Measurements from ENCODE around the gene BORA.
"Not testable (repeated sequence)": the region's sequence is repeated elsewhere in the genome, so short reads cannot be mapped to it uniquely, and the experiment has no call there.

BORA gene

DNA sequence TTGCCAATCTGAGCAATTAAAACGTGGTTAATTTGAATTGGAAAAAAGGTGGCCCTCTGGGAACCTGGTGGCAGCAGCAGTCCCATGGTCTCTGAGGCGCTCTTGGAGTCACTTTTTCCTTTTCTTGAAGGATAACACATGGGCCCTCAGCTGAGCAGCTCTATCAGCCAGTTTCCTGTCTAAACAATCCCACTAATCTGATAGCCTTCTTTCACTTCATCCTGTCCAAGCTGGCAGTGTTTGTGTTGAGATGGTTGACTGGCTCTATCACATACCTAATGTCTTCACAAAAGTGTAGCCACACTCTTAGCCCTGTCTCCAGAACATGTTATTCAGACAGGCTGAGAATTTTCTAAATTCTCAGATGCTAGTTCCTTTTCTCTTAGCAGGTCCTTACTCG lies 10.9 kb upstream of the BORA start:
- no peak for DNase-seq (ENCODE audit: insufficient read length)
- FAIRE-seq, result no peak
- TF ChIP-seq POLR2A (IDR thresholded peaks at IDR 0.05; ENCODE audit: low read depth, low read length) (no peak), TAF1 (IDR thresholded peaks at IDR 0.05; ENCODE audit: borderline replicate concordance, low read depth, low read length) (no peak), POLR2AphosphoS5 (IDR thresholded peaks at IDR 0.05; ENCODE audit: low read depth, low read length) (no peak)

- FAIRE-seq; DNase-seq (ENCODE audit: insufficient read length): not testable (repeated sequence)
These were observed 1.5 kb upstream of the BORA start for GRCh38 chr13:72726185-72726584.

DNA sequence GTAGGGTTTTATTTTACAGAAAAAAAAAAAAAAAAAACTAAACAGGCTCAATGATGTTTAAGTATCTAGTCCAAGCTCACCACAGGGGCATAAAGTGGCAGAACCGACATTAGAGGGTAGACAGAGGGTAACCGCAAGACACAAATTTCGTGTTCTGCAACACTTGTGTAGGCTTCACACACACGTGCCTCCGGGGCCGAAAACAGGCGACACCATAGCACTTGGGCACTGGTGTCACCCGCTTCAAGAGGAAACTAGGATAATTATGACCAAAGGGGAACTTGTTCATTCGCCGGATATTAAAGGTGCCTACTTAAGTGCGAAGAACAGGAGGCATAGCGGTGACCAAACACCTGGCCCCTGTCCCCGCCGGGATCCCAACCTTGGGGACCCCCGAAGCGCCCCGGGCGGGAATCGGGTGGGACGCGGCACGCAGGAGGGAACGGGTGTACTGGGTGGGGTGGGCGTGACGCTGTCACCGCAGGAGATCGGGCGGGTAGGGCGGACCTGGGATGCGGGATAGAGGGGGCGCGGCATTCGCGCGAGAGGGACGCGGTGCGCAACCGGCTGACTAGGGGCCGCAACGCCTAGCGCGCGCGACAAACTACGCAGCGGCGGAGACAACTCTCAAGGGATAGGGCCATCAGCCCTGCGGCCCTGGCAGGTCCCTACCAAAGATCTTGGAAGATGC lies 852 bp upstream of the BORA start:
- TF ChIP-seq POLR2A (IDR thresholded peaks at IDR 0.05; ENCODE audit: low read depth, low read length) (no peak), TAF1 (IDR thresholded peaks at IDR 0.05; ENCODE audit: borderline replicate concordance, low read depth, low read length) (no peak), POLR2AphosphoS5 (IDR thresholded peaks at IDR 0.05; ENCODE audit: low read depth, low read length) (no peak)
- peak; percentile 22 for DNase-seq (ENCODE audit: insufficient read length)
- peak; percentile 9 for FAIRE-seq

- DNase-seq (ENCODE audit: insufficient read length) (no peak), FAIRE-seq (no peak)
These were observed 525 bp downstream of the BORA start for GRCh38 chr13:72728290-72728605.

GRCh38 chr13:72737033-72737432 lies 9.3 kb downstream of the BORA start:
- no peak for DNase-seq (ENCODE audit: insufficient read length)
- FAIRE-seq, result no peak

More at GRCh38 chr13:72728290-72728605, 525 bp downstream of the BORA start:
- TF ChIP-seq POLR2A (IDR thresholded peaks at IDR 0.05; ENCODE audit: low read depth, low read length) (no peak), TAF1 (IDR thresholded peaks at IDR 0.05; ENCODE audit: borderline replicate concordance, low read depth, low read length) (no peak), POLR2AphosphoS5 (IDR thresholded peaks at IDR 0.05; ENCODE audit: low read depth, low read length) (no peak)

GRCh38 chr13:72740015-72740414 lies 12.3 kb downstream of the BORA start:
- DNase-seq (ENCODE audit: insufficient read length) (no peak), FAIRE-seq (no peak)
- TF ChIP-seq POLR2A (IDR thresholded peaks at IDR 0.05; ENCODE audit: low read depth, low read length) (no peak), TAF1 (IDR thresholded peaks at IDR 0.05; ENCODE audit: borderline replicate concordance, low read depth, low read length) (no peak), POLR2AphosphoS5 (IDR thresholded peaks at IDR 0.05; ENCODE audit: low read depth, low read length) (no peak)

More at GRCh38 chr13:72737033-72737432, 9.3 kb downstream of the BORA start:
- no peak for TF ChIP-seq TAF1 (IDR thresholded peaks at IDR 0.05; ENCODE audit: borderline replicate concordance, low read depth, low read length)
- TF ChIP-seq POLR2A (IDR thresholded peaks at IDR 0.05; ENCODE audit: low read depth, low read length), result no peak
- no peak for TF ChIP-seq POLR2AphosphoS5 (IDR thresholded peaks at IDR 0.05; ENCODE audit: low read depth, low read length)

DNA sequence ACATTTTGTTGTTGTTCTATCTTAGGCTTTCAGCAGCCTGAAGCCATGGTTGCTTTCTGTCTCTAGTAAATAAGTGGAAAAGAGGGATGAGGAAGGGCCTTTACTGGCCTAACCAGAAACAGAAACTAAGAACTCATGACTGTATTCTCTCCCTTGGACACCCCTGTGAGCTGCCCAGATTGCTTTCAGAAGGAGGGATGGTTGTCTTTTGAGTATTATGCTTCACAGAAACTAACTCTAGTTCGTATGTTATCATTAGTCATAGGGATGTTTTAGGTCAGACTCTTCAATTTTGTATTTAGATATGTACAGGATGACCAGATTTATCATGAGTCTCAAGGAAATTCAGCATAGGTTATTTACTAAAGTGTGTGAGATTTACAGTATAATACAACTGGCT lies 17.5 kb downstream of the BORA start:
- FAIRE-seq, result no peak
- no peak for DNase-seq (ENCODE audit: insufficient read length)
- TF ChIP-seq POLR2AphosphoS5 (IDR thresholded peaks at IDR 0.05; ENCODE audit: low read depth, low read length), result no peak
- no peak for TF ChIP-seq TAF1 (IDR thresholded peaks at IDR 0.05; ENCODE audit: borderline replicate concordance, low read depth, low read length)

- TF ChIP-seq POLR2AphosphoS5 (IDR thresholded peaks at IDR 0.05; ENCODE audit: low read depth, low read length) (no peak), POLR2A (IDR thresholded peaks at IDR 0.05; ENCODE audit: low read depth, low read length) (no peak), TAF1 (IDR thresholded peaks at IDR 0.05; ENCODE audit: borderline replicate concordance, low read depth, low read length) (no peak)
- no peak for DNase-seq (ENCODE audit: insufficient read length)
- no peak for FAIRE-seq
These were observed 23.5 kb downstream of the BORA start for GRCh38 chr13:72751220-72751619.

DNA sequence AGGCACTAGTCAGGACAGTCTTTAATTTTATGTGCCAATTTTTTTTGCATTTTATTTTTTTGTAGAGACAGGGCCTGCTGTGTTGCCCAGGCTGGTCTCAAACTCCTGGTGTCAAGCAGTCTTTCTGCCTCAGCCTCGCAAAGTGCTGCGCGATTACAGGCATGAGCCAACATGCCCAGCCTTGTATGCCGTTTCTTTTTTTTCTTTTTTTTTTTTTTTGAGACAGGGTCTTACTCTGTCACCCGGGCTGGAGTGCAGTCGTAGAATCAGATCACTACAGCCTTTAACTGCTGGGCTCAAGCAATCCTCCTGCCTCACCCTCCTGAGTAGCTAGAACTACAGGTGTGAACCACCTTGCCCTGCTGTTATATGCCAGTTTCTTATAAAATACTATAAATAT lies 26.4 kb downstream of the BORA start:
- TF ChIP-seq TAF1 (IDR thresholded peaks at IDR 0.05; ENCODE audit: borderline replicate concordance, low read depth, low read length) (no peak), POLR2AphosphoS5 (IDR thresholded peaks at IDR 0.05; ENCODE audit: low read depth, low read length) (no peak), POLR2A (IDR thresholded peaks at IDR 0.05; ENCODE audit: low read depth, low read length) (no peak)
- DNase-seq (ENCODE audit: insufficient read length) (no peak), FAIRE-seq (no peak)

DNA sequence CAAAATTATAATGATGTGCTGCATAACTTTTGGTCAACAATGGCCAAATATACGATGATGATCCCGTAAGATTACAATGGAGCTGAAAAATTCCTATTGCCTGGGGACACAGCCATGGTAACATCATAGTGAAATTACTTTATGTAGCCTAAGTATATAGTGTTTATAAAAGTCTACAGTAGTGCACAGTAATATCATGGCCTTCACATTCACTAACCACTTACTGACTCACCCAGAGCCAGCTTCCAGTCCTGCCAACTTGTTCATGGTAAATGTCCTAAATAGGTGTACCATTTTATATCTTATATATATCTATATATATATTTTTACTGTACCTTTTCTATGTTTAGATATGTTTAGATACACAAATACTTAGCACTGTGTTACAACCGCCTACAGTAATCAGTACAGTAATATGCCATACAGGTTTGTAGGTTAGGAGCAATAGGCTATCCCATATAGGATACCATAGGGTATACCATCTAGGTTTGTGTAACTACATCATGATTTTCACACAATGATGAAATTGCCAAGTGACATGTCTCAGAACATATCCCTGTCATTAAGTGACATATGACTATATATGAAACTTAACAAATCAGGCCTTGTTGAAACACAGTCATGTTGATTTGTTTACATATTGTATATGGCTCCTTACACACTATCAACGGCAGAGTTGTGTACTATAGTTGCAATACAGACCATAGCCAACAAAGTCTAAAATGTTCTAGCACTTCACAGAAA lies 30.2 kb downstream of the BORA start:
- FAIRE-seq (no peak), DNase-seq (ENCODE audit: insufficient read length) (no peak)
- TF ChIP-seq POLR2AphosphoS5 (IDR thresholded peaks at IDR 0.05; ENCODE audit: low read depth, low read length) (no peak), POLR2A (IDR thresholded peaks at IDR 0.05; ENCODE audit: low read depth, low read length) (no peak), TAF1 (IDR thresholded peaks at IDR 0.05; ENCODE audit: borderline replicate concordance, low read depth, low read length) (no peak)

GRCh38 chr13:72760189-72760588 lies 32.5 kb downstream of the BORA start:
- peak; percentile 14 for FAIRE-seq
- TF ChIP-seq POLR2A (IDR thresholded peaks at IDR 0.05; ENCODE audit: low read depth, low read length), result no peak
- TF ChIP-seq POLR2AphosphoS5 (IDR thresholded peaks at IDR 0.05; ENCODE audit: low read depth, low read length), result no peak
- TF ChIP-seq TAF1 (IDR thresholded peaks at IDR 0.05; ENCODE audit: borderline replicate concordance, low read depth, low read length), result no peak
- DNase-seq (ENCODE audit: insufficient read length), result no peak

DNA sequence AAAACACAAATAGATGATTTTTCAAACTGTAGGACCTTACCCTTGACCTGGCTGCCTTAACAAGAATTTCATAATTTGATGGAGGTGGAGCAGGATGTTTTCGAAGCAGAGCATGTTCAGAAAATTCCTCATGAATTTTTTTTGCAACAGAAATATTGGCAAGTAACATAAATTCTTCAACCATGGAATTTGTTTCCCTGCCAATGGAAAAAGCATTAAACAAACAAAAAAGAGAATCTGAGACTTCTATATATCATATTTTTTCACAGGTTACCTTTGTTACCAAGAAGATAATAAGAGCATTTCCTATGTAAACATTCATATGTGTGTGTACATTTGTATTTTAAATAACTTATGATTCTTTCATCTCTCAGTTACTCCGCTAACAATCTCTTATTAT lies 35.7 kb downstream of the BORA start:
- FAIRE-seq (no peak), DNase-seq (ENCODE audit: insufficient read length) (no peak)
- no peak for TF ChIP-seq POLR2A (IDR thresholded peaks at IDR 0.05; ENCODE audit: low read depth, low read length)
- no peak for TF ChIP-seq POLR2AphosphoS5 (IDR thresholded peaks at IDR 0.05; ENCODE audit: low read depth, low read length)
- TF ChIP-seq TAF1 (IDR thresholded peaks at IDR 0.05; ENCODE audit: borderline replicate concordance, low read depth, low read length), result no peak
